Spleen (tissue), 11 donors: ENCODE results near the gene MAGI2. TPM values are rescaled to one million over a fixed set of nuclear protein-coding genes. Genes with fewer than 3 reads are reported as not detected.

Source experiments
- DNase-seq: peaks from one replicate; pipeline ENCODE4 v3.0.0-alpha.2; 2020
- H3K27ac ChIP-seq, 8 donors: fragments of 200-600 bp; sonication (generic) in 7 of 8; 1 replicate in 4 of 8; 2 replicates in 4 of 8; pipeline versions ENCODE4 v1.5.0 to v1.8.0; 2016 to 2021; ENCODE audit warnings: inconsistent platforms in 4 of 8, mild to moderate bottlenecking in 4 of 8, moderate library complexity in 1 of 8
- H3K27me3 ChIP-seq, 7 donors: fragments of 200-600 bp; sonication (generic) in 6 of 7; replicated peaks in 1 of 7; 1 replicate in 4 of 7; 2 replicates in 3 of 7; pipeline versions ENCODE4 v1.5.0 to v1.8.0; 2016 to 2021; ENCODE audit warnings: inconsistent platforms in 3 of 7, mild to moderate bottlenecking in 1 of 7
- H3K36me3 ChIP-seq, 6 donors: fragments of 200-600 bp; sonication (generic) in 5 of 6; 1 replicate in 4 of 6; 2 replicates in 2 of 6; pipeline versions ENCODE4 v1.5.0 to v1.8.0; 2016 to 2021; ENCODE audit warnings: inconsistent platforms in 2 of 6
- H3K4me1 ChIP-seq, 6 donors: fragments of 200-600 bp; sonication (generic) in 5 of 6; 1 replicate in 3 of 6; 2 replicates in 3 of 6; pipeline versions ENCODE4 v1.5.0 to v1.8.0; 2016 to 2021; ENCODE audit warnings: inconsistent platforms in 3 of 6
- H3K4me3 ChIP-seq, 8 donors: fragments of 200-600 bp; sonication (generic) in 7 of 8; 1 replicate in 4 of 8; 2 replicates in 4 of 8; pipeline versions ENCODE4 v1.5.0 to v1.8.0; 2016 to 2021; ENCODE audit warnings: inconsistent platforms in 4 of 8, mild to moderate bottlenecking in 4 of 8, moderate library complexity in 2 of 8
- H3K9me3 ChIP-seq, 8 donors: fragments of 200-600 bp; sonication (generic) in 7 of 8; 1 replicate in 4 of 8; 2 replicates in 4 of 8; pipeline versions ENCODE4 v1.5.0 to v1.8.0; 2016 to 2021; ENCODE audit warnings: inconsistent platforms in 4 of 8
- POLR2A ChIP-seq, 3 donors: fragments of 450-650 bp; IDR thresholded peaks; one replicate each; pipeline ENCODE4 v1.5.1; 2017; ENCODE audit warnings: antibody characterized with exemption in 3 of 3, mild to moderate bottlenecking in 1 of 3
- POLR2AphosphoS5 ChIP-seq, 3 donors: sonication (generic); formaldehyde crosslinking; IDR thresholded peaks; one replicate each; pipeline ENCODE4 v1.5.1; 2017; ENCODE audit warnings: antibody characterized with exemption in 3 of 3
- WGBS, 5 donors: extraction: QIAGEN DNeasy Blood & Tissue Kit in 3 of 5; methylation state at CpG; one replicate each; pipeline versions ENCODE4 v1.1.5 to v1.1.7; 2013 to 2018; 5-methylcytosine and 5-hydroxymethylcytosine counted together
- intact Hi-C: fragments of 100-400 bp; cut with DNase I; formaldehyde crosslinking; loops from one replicate; pipeline ENCODE4 v1.15.0; 2023; ENCODE audit warnings: low total_unique reads
- polyA plus RNA-seq, 3 donors: library from polyadenylated mRNA; stranded (reverse); fragments of 200-250 nt; gene quantifications; one replicate each; pipeline ENCODE4 v1.2.1, GENCODE V29; 2013
- total RNA-seq, 7 donors: library from RNA; depleted of rRNA in 3 of 7; stranded (reverse); fragments of >200 nt in 3 of 7; fragmentation: NEBNext Ultra II Directional in 4 of 7; extraction: Animal tissue kit (Norgen Biotek cat#: 25700) in 4 of 7; gene quantifications; one replicate each; pipeline versions ENCODE4 v1.1.0 to v1.2.1, GENCODE V29; 2016 to 2021
- TF ChIP-seq, protein P1 (sequence below), 11 experiments: fragments of 200-600 bp in 7 of 11; fragments of 450-650 bp in 4 of 11; sonication (generic) in 4 of 11; IDR thresholded peaks in 8 of 11; conservative IDR thresholded peaks in 3 of 11; 1 replicate in 7 of 11; 2 replicates in 4 of 11; pipeline versions ENCODE4 v1.4.0 to v1.8.0; 2016 to 2021; ENCODE audit warnings: antibody characterized with exemption in 11 of 11, inconsistent platforms in 4 of 11, mild to moderate bottlenecking in 1 of 11
- donor health status: healthy with polysubstance abuse.
- donor health status: DM: no; HTN: no; CAD: no; lungs with moderate emphysema.
- donor health status: DM: no; HTN: no; CAD: no.
- donor health status: Bipolar disorder and iron deficiency.
- donor health status: healthy.
- donor health status: DM: no; HTN: no; CAD: no.
- donor health status: DM: yes; HTN: yes; CAD: no.

The MAGI2 gene
- total and polyA plus RNA-seq, 10 donors: 0.74 to 18.1 (median 11.1) TPM

DNA sequence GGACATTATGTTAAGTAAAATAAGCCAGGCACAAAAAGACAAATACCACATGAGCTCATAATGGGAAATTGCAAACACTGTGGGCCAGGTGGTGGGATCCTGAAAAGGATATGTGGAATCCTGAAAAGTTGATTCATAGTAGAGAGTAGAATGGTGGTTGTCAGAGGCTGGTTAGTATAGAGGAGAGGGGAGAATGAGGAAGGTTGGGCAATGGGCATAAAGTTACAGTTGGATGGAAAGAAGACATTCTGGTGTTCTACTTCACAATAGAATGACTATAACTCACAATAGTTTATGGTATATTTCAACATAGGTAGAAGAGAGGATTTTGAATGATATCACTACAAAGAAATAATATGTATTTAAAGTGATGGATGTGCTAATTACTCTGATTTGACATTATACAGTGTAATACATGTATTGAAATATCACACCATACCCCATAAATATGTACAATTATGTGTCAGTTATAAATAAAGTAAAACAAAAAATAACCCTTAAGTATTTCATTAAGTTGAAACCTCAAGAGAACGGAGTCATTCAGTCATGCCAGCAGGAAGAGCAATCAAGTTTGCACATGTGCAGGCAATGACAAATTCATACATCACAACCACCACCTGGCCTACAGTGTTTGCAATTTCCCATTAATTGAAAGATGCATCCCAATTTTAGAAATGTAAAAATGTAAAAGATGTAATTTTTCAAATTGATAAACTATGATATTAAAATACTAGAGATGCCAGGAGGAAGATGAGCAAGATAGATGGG is 156.7 kb downstream of the MAGI2 start:
- Histone ChIP-seq H3K4me1 (no peaks in the 10 kb centered on the region), H3K9me3 (peaks cover 0 to 16% (median 4%) of the 10 kb centered on the region in 8 donors), H3K27ac (no peak overlapping the region), H3K4me3 (no peak overlapping the region), H3K36me3 (no peaks in the 10 kb centered on the region), H3K27me3 (no peaks in the 10 kb centered on the region)
- DNase-seq: no peak
- TF ChIP-seq, protein P1, sequence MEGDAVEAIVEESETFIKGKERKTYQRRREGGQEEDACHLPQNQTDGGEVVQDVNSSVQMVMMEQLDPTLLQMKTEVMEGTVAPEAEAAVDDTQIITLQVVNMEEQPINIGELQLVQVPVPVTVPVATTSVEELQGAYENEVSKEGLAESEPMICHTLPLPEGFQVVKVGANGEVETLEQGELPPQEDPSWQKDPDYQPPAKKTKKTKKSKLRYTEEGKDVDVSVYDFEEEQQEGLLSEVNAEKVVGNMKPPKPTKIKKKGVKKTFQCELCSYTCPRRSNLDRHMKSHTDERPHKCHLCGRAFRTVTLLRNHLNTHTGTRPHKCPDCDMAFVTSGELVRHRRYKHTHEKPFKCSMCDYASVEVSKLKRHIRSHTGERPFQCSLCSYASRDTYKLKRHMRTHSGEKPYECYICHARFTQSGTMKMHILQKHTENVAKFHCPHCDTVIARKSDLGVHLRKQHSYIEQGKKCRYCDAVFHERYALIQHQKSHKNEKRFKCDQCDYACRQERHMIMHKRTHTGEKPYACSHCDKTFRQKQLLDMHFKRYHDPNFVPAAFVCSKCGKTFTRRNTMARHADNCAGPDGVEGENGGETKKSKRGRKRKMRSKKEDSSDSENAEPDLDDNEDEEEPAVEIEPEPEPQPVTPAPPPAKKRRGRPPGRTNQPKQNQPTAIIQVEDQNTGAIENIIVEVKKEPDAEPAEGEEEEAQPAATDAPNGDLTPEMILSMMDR (IDR thresholded peaks at IDR 0.05 in 8 of 11, conservative IDR thresholded peaks at IDR 0.05 in 3 of 11): no peak
- TF ChIP-seq POLR2AphosphoS5 (IDR thresholded peaks at IDR 0.05) (no peak), POLR2A (IDR thresholded peaks at IDR 0.05) (no peak)
- intact Hi-C loops: no loop called here
- 69 to 84% (median 76%) methylated on average over 1 of the region's 1 CpG for WGBS, 5 donors

DNA sequence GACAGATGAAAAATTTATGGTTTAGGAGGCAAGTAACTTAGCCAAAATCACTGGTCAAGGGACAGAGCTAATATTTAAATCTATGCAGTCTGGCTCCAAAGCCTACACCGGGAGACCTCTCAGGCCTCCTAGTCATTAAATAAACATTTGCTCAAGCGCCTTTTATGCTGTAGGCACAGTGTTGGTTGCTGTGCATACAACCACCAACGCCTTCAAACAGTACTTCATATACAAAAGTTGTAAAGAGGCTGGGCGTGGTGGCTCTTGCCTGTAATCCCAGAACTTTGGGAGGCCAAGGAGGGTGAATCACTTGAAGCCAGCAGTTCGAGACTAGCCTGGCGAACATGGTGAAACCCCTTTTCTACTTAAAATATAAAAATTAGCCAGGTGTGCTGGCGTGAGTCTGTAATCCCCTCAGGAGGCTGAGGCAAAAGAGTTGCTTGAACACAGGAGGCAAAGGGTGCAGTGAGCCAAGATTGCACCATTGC is 159.8 kb downstream of the MAGI2 start:
- DNase-seq: no peak
- intact Hi-C loops: no loop called here
- no peaks in the 10 kb centered on the region for H3K4me1 ChIP-seq
- H3K27ac ChIP-seq: no peak overlapping the region
- H3K9me3 ChIP-seq: no peaks in the 10 kb centered on the region
- WGBS, 5 donors: 82 to 91% (median 89%) methylated on average over 7 of the region's 7 CpGs
- H3K36me3 ChIP-seq: no peaks in the 10 kb centered on the region
- no peak overlapping the region for H3K4me3 ChIP-seq
- H3K27me3 ChIP-seq: no peaks in the 10 kb centered on the region
- TF ChIP-seq, protein P1 (IDR thresholded peaks at IDR 0.05 in 8 of 11, conservative IDR thresholded peaks at IDR 0.05 in 3 of 11): no peak
- no peak for TF ChIP-seq POLR2AphosphoS5 (IDR thresholded peaks at IDR 0.05)
- no peak for TF ChIP-seq POLR2A (IDR thresholded peaks at IDR 0.05)

DNA sequence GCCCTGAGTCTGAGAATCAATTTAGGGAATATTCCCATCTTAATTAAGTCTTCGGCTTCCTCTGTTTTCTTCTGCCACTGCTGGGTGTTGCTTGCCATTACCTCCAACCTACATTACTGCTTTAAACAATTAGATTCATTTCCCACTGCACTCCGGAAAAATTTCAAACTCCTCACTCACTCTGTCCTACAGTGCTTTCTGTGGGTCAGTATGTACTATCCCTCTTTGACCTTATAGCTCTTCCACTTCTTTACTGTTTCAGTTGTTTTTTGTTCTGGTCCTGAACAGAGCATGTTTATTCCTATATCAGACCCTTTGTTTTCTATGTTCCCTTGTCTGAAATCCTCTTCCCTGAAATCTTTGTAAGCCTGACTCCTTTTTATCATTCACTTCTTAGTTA is 160.6 kb downstream of the MAGI2 start:
- intact Hi-C loops: no loop called here
- H3K36me3 ChIP-seq: no peaks in the 10 kb centered on the region
- 87 to 100% (median 92%) methylated on average over 2 of the region's 2 CpGs for WGBS, 5 donors

DNA sequence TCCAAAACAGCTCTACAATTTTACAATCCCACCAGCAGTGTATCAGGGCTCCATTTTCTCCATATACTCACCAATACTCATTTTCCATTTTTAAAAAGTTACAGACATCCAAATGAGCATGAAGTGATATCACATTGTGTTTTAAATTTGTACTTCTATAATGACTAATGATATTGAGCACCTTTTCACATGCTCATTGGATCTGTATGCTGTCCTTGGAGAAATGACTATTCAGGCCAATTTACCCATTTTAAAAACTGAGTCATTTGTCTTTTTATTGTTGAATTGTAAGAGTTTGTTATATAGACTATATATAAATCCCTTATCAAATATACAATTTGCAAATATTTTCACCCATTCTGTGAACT is 162.0 kb downstream of the MAGI2 start:
- Histone ChIP-seq H3K27ac (no peak overlapping the region), H3K27me3 (no peaks in the 10 kb centered on the region), H3K4me1 (no peaks in the 10 kb centered on the region), H3K36me3 (no peaks in the 10 kb centered on the region), H3K4me3 (no peak overlapping the region), H3K9me3 (no peaks in the 10 kb centered on the region)
- TF ChIP-seq POLR2A (IDR thresholded peaks at IDR 0.05) (no peak), POLR2AphosphoS5 (IDR thresholded peaks at IDR 0.05) (no peak)
- TF ChIP-seq, protein P1 (IDR thresholded peaks at IDR 0.05 in 8 of 11, conservative IDR thresholded peaks at IDR 0.05 in 3 of 11): no peak
- intact Hi-C loops: no loop called here
- DNase-seq: no peak

More for the DNA sequence above, 160.6 kb downstream of the MAGI2 start:
- Histone ChIP-seq H3K4me3 (no peak overlapping the region), H3K27ac (no peak overlapping the region), H3K4me1 (no peaks in the 10 kb centered on the region), H3K9me3 (no peaks in the 10 kb centered on the region), H3K27me3 (no peaks in the 10 kb centered on the region)
- TF ChIP-seq, protein P1 (IDR thresholded peaks at IDR 0.05 in 8 of 11, conservative IDR thresholded peaks at IDR 0.05 in 3 of 11): no peak
- TF ChIP-seq POLR2A (IDR thresholded peaks at IDR 0.05) (no peak), POLR2AphosphoS5 (IDR thresholded peaks at IDR 0.05) (no peak)
- no peak for DNase-seq
